Measurements from ENCODE around the gene PBRM1. TPM values are rescaled to one million over a fixed set of nuclear protein-coding genes. Genes with fewer than 3 reads are reported as not detected.
"Not testable (repeated sequence)": the region's sequence is repeated elsewhere in the genome, so short reads cannot be mapped to it uniquely, and the experiment has no call there.

Gene PBRM1
- total RNA-seq, 3 donors from 2014 or later (not counting 1 experiment from before 2014, with no cell fraction given), result 70.2 to 79.7 (median 76.6) TPM

- Histone ChIP-seq H3K4me1 (ENCODE audit: control insufficient read depth, insufficient read depth, low read length) (peaks cover 10% of the 10 kb centered on the region), H3K27ac (ENCODE audit: low read length) (no peak overlapping the region), H3K9me3 (ENCODE audit: control insufficient read depth, insufficient read depth, low read length) (no peaks in the 10 kb centered on the region), H3K36me3 (ENCODE audit: control insufficient read depth, insufficient read depth, low read length) (no peaks in the 10 kb centered on the region), H3K4me3 (ENCODE audit: low read length) (no peak overlapping the region), H3K27me3 (ENCODE audit: control insufficient read depth, insufficient read depth, low read length) (no peaks in the 10 kb centered on the region)
- peaks cover 0 to 8% of the 10 kb centered on the region in 2 donors for H3K4me1 Mint-ChIP-seq
- H3K27ac Mint-ChIP-seq, result no peak overlapping the region
- DNase-seq (no peak), ATAC-seq (no peak)
- intact Hi-C loops (cut with micrococcal nuclease), result no loop called here
- H3K9me3 Mint-ChIP-seq, result no peaks in the 10 kb centered on the region
- TF ChIP-seq, protein P1, sequence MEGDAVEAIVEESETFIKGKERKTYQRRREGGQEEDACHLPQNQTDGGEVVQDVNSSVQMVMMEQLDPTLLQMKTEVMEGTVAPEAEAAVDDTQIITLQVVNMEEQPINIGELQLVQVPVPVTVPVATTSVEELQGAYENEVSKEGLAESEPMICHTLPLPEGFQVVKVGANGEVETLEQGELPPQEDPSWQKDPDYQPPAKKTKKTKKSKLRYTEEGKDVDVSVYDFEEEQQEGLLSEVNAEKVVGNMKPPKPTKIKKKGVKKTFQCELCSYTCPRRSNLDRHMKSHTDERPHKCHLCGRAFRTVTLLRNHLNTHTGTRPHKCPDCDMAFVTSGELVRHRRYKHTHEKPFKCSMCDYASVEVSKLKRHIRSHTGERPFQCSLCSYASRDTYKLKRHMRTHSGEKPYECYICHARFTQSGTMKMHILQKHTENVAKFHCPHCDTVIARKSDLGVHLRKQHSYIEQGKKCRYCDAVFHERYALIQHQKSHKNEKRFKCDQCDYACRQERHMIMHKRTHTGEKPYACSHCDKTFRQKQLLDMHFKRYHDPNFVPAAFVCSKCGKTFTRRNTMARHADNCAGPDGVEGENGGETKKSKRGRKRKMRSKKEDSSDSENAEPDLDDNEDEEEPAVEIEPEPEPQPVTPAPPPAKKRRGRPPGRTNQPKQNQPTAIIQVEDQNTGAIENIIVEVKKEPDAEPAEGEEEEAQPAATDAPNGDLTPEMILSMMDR (IDR thresholded peaks at IDR 0.05), result no peak
- H3K4me3 Mint-ChIP-seq, result no peak overlapping the region
- 94% methylated on average over 17 of the region's 18 CpGs for WGBS (ENCODE audit: insufficient coverage)
- no peaks in the 10 kb centered on the region for H3K36me3 Mint-ChIP-seq
- no peaks in the 10 kb centered on the region for H3K27me3 Mint-ChIP-seq (ENCODE audit: low read depth in 2 of 2)
Observed at GRCh38 chr3:52527732-52528585, 157.8 kb downstream of the PBRM1 start.

- Histone ChIP-seq H3K27ac (ENCODE audit: low read length) (no peak overlapping the region), H3K4me1 (ENCODE audit: control insufficient read depth, insufficient read depth, low read length) (peaks cover 2% of the 10 kb centered on the region), H3K27me3 (ENCODE audit: control insufficient read depth, insufficient read depth, low read length) (no peaks in the 10 kb centered on the region), H3K4me3 (ENCODE audit: low read length) (no peak overlapping the region), H3K36me3 (ENCODE audit: control insufficient read depth, insufficient read depth, low read length) (no peaks in the 10 kb centered on the region), H3K9me3 (ENCODE audit: control insufficient read depth, insufficient read depth, low read length) (no peaks in the 10 kb centered on the region)
- WGBS (ENCODE audit: insufficient coverage), result 97% methylated on average over 14 of the region's 14 CpGs
- DNase-seq (no peak), ATAC-seq (no peak)
- intact Hi-C loops (cut with micrococcal nuclease), result no loop called here
- Mint-ChIP-seq H3K27ac (no peak overlapping the region), H3K4me1 (peaks cover 0 to 1% of the 10 kb centered on the region in 2 donors), H3K27me3 (ENCODE audit: low read depth in 2 of 2) (no peaks in the 10 kb centered on the region), H3K9me3 (no peaks in the 10 kb centered on the region), H3K4me3 (no peak overlapping the region), H3K36me3 (no peaks in the 10 kb centered on the region)
- TF ChIP-seq, protein P1 (IDR thresholded peaks at IDR 0.05), result no peak
Observed at GRCh38 chr3:52527039-52527731, 158.5 kb downstream of the PBRM1 start.

GRCh38 chr3:52526671-52527038, 159.1 kb downstream of the PBRM1 start:
- DNase-seq; H3K27me3 ChIP-seq (ENCODE audit: control insufficient read depth, insufficient read depth, low read length); H3K36me3 ChIP-seq (ENCODE audit: control insufficient read depth, insufficient read depth, low read length); H3K4me3 Mint-ChIP-seq; H3K36me3 Mint-ChIP-seq; H3K27ac ChIP-seq (ENCODE audit: low read length); H3K4me3 ChIP-seq (ENCODE audit: low read length); H3K27ac Mint-ChIP-seq; H3K4me1 ChIP-seq (ENCODE audit: control insufficient read depth, insufficient read depth, low read length); ATAC-seq; intact Hi-C loops (cut with micrococcal nuclease); H3K9me3 Mint-ChIP-seq; H3K27me3 Mint-ChIP-seq (ENCODE audit: low read depth in 2 of 2); H3K9me3 ChIP-seq (ENCODE audit: control insufficient read depth, insufficient read depth, low read length); H3K4me1 Mint-ChIP-seq: not testable (repeated sequence)
- 89% methylated on average over 5 of the region's 5 CpGs for WGBS (ENCODE audit: insufficient coverage)

All from natural killer cell (primary cell).